HG02642 (cell line): Measurements from ENCODE around the gene MYO9A.

Experiments
- ATAC-seq: cut with Tn5 transposase; IDR thresholded peaks from one replicate; pipeline ENCODE4 v1.9.1; 2021; ENCODE audit warnings: mild to moderate bottlenecking; ENCODE audit not compliant: unreplicated experiment, poor library complexity

MYO9A gene

GRCh38 chr15:71773206-71773859 lies 344.6 kb downstream of the MYO9A start:
- no peak for ATAC-seq
